Measurements from ENCODE around the gene ARHGEF4.
"Not testable (repeated sequence)": the region's sequence is repeated elsewhere in the genome, so short reads cannot be mapped to it uniquely, and the experiment has no call there.

DNA sequence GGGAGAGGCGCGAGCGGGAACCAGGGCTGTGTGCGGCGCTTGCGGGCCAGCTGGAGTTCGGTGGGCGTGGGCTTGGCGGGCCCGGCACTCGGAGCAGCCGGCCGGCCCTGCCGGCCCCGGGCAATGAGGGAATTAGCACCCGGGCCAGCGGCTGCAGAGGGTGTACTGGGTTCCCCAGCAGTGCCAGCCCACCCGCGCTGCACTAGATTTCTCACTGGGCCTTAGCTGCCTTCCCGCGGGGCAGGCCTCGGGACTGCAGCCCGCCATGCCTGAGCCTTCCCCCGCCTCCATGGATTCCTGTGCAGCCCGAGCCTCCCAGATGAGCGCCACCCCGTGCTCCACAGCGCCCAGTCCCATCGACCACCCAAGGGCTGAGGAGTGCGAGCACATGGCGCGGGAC lies 154.7 kb downstream of the ARHGEF4 start:
- TF ChIP-seq, protein P1, sequence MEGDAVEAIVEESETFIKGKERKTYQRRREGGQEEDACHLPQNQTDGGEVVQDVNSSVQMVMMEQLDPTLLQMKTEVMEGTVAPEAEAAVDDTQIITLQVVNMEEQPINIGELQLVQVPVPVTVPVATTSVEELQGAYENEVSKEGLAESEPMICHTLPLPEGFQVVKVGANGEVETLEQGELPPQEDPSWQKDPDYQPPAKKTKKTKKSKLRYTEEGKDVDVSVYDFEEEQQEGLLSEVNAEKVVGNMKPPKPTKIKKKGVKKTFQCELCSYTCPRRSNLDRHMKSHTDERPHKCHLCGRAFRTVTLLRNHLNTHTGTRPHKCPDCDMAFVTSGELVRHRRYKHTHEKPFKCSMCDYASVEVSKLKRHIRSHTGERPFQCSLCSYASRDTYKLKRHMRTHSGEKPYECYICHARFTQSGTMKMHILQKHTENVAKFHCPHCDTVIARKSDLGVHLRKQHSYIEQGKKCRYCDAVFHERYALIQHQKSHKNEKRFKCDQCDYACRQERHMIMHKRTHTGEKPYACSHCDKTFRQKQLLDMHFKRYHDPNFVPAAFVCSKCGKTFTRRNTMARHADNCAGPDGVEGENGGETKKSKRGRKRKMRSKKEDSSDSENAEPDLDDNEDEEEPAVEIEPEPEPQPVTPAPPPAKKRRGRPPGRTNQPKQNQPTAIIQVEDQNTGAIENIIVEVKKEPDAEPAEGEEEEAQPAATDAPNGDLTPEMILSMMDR (optimal IDR thresholded peaks at IDR 0.05 in 1 of 3, IDR thresholded peaks at IDR 0.05 in 1 of 3, conservative IDR thresholded peaks at IDR 0.05 in 1 of 3; ENCODE audit: extremely low read depth in 1 of 3, insufficient read depth in 2 of 3, low read length in 3 of 3): not testable (repeated sequence)
- not testable (repeated sequence) for TF ChIP-seq EZH2 (IDR thresholded peaks at IDR 0.05; ENCODE audit: low read length)

Measured in keratinocyte (primary cell).